ENCODE measurements around the gene LACRT.

The LACRT gene

DNA sequence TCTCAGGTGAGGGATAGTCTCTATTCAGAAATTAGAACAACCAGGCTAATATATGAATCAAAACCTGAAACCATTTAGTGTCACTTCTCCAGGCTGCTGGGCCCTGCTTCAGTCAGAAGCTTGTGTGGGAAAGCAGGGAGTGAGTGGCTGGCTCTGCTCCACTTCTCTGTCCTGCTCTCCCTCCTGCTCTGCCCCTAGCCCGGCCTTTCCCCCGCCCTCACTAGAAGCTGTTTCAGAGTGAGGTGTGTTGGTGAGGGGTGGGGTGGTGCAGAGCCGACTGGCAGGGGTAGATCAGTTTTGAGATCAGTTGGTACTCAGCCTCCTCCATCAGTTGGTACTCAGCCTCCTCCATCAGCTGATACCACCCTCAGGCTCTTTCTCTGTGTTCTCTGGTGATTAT, 39.2 kb downstream of the LACRT start:
- Histone ChIP-seq H3K4me3 (ENCODE audit: low read depth, low read length, poor library complexity, severe bottlenecking) (no peak overlapping the region), H3K9me2 (ENCODE audit: low read depth, low read length) (no peaks in the 10 kb centered on the region), H3K27ac (ENCODE audit: low read depth, low read length, poor library complexity, severe bottlenecking) (no peak overlapping the region), H3K79me2 (ENCODE audit: insufficient read depth, low read length) (no peaks in the 10 kb centered on the region), H3K36me3 (ENCODE audit: insufficient read depth, low read length) (no peaks in the 10 kb centered on the region), H3K9ac (ENCODE audit: low read length) (no peak overlapping the region), H3K9me3 (ENCODE audit: low read length) (no peaks in the 10 kb centered on the region), H3K4me1 (ENCODE audit: insufficient read depth, low read length, severe bottlenecking) (no peaks in the 10 kb centered on the region), H3K27me3 (ENCODE audit: insufficient read depth, low read length) (peaks cover 2% of the 10 kb centered on the region; the same call in 1 of the 2 replicates), H3F3A (ENCODE audit: insufficient read depth, low read length) (no peaks in the 10 kb centered on the region), H4K20me1 (ENCODE audit: insufficient read depth, low read length) (no peaks in the 10 kb centered on the region), H3K4me2 (ENCODE audit: low read length) (no peak overlapping the region), H2AFZ (ENCODE audit: low read length) (no peak overlapping the region)
- TF ChIP-seq EZH2 (IDR thresholded peaks at IDR 0.05; ENCODE audit: borderline replicate concordance, low read length) = no peak
- TF ChIP-seq, protein P1, sequence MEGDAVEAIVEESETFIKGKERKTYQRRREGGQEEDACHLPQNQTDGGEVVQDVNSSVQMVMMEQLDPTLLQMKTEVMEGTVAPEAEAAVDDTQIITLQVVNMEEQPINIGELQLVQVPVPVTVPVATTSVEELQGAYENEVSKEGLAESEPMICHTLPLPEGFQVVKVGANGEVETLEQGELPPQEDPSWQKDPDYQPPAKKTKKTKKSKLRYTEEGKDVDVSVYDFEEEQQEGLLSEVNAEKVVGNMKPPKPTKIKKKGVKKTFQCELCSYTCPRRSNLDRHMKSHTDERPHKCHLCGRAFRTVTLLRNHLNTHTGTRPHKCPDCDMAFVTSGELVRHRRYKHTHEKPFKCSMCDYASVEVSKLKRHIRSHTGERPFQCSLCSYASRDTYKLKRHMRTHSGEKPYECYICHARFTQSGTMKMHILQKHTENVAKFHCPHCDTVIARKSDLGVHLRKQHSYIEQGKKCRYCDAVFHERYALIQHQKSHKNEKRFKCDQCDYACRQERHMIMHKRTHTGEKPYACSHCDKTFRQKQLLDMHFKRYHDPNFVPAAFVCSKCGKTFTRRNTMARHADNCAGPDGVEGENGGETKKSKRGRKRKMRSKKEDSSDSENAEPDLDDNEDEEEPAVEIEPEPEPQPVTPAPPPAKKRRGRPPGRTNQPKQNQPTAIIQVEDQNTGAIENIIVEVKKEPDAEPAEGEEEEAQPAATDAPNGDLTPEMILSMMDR (IDR thresholded peaks at IDR 0.05; ENCODE audit: low read length) = no peak

DNA sequence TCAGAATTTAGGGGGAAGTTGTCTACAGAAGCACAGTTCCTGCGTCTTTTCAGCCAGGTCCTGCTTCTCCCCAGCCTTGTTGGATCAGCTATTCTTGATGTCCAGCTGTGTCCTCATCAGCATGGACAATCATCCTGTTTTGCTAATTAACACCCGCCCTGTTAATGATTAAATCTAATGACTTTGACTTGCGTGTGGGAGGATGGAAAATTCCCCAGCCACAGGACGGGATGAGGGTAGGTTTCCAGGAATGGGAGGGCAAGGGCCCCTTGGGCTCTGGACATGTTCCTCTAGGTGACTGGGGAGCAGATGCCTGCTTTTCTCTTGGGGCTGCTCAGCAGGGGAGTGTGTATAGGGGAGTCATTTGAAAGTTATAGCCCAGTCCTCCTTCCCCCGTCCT, 41.0 kb downstream of the LACRT start:
- Histone ChIP-seq H2AFZ (ENCODE audit: low read length) (no peak overlapping the region), H3K4me1 (ENCODE audit: insufficient read depth, low read length, severe bottlenecking) (no peaks in the 10 kb centered on the region), H3K27ac (ENCODE audit: low read depth, low read length, poor library complexity, severe bottlenecking) (no peak overlapping the region), H3K4me3 (ENCODE audit: low read depth, low read length, poor library complexity, severe bottlenecking) (no peak overlapping the region), H4K20me1 (ENCODE audit: insufficient read depth, low read length) (no peaks in the 10 kb centered on the region), H3F3A (ENCODE audit: insufficient read depth, low read length) (no peaks in the 10 kb centered on the region), H3K79me2 (ENCODE audit: insufficient read depth, low read length) (no peaks in the 10 kb centered on the region), H3K9me2 (ENCODE audit: low read depth, low read length) (no peaks in the 10 kb centered on the region), H3K4me2 (ENCODE audit: low read length) (no peak overlapping the region), H3K9me3 (ENCODE audit: low read length) (no peaks in the 10 kb centered on the region), H3K9ac (ENCODE audit: low read length) (no peak overlapping the region), H3K27me3 (ENCODE audit: insufficient read depth, low read length) (peaks cover 3% of the 10 kb centered on the region; the same call in 1 of the 2 replicates), H3K36me3 (ENCODE audit: insufficient read depth, low read length) (no peaks in the 10 kb centered on the region)
- TF ChIP-seq, protein P1 (IDR thresholded peaks at IDR 0.05; ENCODE audit: low read length) = no peak
- no peak for TF ChIP-seq EZH2 (IDR thresholded peaks at IDR 0.05; ENCODE audit: borderline replicate concordance, low read length)

DNA sequence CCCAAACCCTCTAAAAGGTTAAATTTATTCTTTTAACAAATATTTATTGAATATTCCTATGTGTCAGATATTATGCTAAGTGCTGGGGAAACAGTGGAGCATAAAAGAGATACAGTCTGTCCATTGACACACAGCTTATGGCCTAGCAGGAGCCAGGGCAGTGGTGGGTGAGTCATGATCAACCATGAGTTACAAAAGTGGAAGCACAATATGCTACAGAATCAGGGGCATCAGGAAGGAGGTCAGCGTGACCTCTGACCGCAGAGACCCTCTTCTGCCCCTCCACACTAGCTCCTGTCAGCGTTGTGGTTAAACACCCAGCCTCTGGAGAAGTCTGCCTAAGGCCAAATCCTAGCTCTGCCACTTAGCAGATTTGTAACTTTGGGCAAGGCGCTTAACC, 41.6 kb downstream of the LACRT start:
- Histone ChIP-seq H3K9me2 (ENCODE audit: low read depth, low read length) (no peaks in the 10 kb centered on the region), H4K20me1 (ENCODE audit: insufficient read depth, low read length) (no peaks in the 10 kb centered on the region), H3K27ac (ENCODE audit: low read depth, low read length, poor library complexity, severe bottlenecking) (no peak overlapping the region), H2AFZ (ENCODE audit: low read length) (no peak overlapping the region), H3K79me2 (ENCODE audit: insufficient read depth, low read length) (no peaks in the 10 kb centered on the region), H3K9me3 (ENCODE audit: low read length) (no peaks in the 10 kb centered on the region), H3K9ac (ENCODE audit: low read length) (no peak overlapping the region), H3K4me1 (ENCODE audit: insufficient read depth, low read length, severe bottlenecking) (no peaks in the 10 kb centered on the region), H3K36me3 (ENCODE audit: insufficient read depth, low read length) (no peaks in the 10 kb centered on the region), H3F3A (ENCODE audit: insufficient read depth, low read length) (no peaks in the 10 kb centered on the region), H3K4me3 (ENCODE audit: low read depth, low read length, poor library complexity, severe bottlenecking) (no peak overlapping the region), H3K27me3 (ENCODE audit: insufficient read depth, low read length) (peaks cover 3% of the 10 kb centered on the region; the same call in 1 of the 2 replicates), H3K4me2 (ENCODE audit: low read length) (no peak overlapping the region)
- no peak for TF ChIP-seq EZH2 (IDR thresholded peaks at IDR 0.05; ENCODE audit: borderline replicate concordance, low read length)
- TF ChIP-seq, protein P1 (IDR thresholded peaks at IDR 0.05; ENCODE audit: low read length) = no peak

Measured in OCI-LY1 (cell line).